GM18519 (cell line): ENCODE data around the gene RCN1.
"Not testable (repeated sequence)": the region's sequence is repeated elsewhere in the genome, so short reads cannot be mapped to it uniquely, and the experiment has no call there.

Experiments
- ATAC-seq: cut with Tn5 transposase; IDR thresholded peaks from one replicate; pipeline ENCODE4 v1.9.1; 2021; ENCODE audit warnings: mild to moderate bottlenecking, moderate library complexity; ENCODE audit not compliant: unreplicated experiment, low FRiP score

The RCN1 gene

GRCh38 chr11:32109592-32109991 is 18.7 kb downstream of the RCN1 start:
- no peak for ATAC-seq

GRCh38 chr11:32110795-32111194 is 19.9 kb downstream of the RCN1 start:
- no peak for ATAC-seq

GRCh38 chr11:32113200-32113919 is 22.5 kb downstream of the RCN1 start:
- no peak for ATAC-seq

- ATAC-seq, result no peak
Observed at GRCh38 chr11:32113920-32114203, 23.0 kb downstream of the RCN1 start.

GRCh38 chr11:32115446-32115845 is 24.6 kb downstream of the RCN1 start:
- no peak for ATAC-seq

DNA sequence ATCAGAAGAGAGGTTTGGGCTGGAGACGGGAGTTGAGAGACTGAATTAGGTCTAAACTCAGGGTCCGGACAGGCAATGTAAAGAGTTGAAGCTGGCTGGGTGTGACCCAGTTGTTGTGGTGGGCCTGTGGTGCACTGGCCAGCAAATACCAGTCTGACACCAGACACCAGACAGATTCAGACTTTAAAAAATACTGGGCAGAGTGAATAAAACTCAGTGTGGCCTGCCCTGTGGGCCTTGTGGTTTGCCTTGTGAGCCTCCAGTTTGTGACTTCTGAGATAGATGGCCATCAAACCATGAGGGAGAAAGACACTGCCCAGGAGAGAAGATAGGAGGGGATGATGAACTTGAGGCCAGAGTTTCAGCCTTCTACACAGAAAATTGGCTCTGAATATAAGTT is 25.8 kb downstream of the RCN1 start:
- ATAC-seq, result no peak

DNA sequence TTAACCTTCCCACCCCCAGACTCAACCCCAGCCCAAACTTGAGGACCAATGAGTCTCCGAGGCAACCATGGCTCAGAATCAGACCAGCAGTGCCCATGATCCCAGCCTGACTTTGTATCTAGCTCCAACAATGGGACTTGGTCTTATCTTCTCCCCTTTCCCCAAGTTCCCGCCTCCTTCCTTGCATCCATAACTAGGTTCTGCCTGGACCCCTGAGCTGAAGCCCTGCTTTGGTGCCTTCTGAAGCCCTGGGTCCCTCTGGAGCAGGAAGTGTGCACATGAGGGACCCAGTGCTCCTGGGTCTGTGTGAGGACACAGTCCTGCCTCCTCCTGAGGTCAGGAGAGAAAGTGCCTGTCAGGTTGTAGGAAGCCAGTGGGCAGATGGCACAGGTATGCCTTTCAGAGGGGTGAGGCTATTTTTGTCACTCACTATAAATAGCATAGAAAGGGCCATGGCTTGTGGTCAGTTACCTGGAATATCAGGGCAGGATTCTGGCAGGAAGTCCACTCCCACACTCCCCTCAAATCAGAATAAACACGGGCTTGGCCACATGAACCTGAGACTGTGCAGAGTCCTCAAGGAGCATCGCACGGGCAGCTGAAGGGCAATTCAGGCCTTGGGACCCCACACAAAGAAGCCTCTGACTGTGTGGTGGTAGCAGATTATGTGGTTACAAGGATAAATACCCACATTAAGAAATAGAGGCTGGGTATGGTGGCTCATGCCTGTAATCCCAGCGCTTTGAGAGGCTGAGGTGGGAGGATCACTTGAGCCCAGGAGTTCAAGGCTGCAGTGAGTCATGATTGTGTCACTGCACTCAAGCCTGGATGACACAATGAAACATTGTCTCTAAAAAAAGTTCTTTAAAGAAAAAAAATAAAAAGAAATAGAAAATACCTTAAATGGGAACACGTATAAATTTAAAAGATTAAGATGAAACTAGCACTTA is 27.4 kb downstream of the RCN1 start:
- no peak for ATAC-seq

DNA sequence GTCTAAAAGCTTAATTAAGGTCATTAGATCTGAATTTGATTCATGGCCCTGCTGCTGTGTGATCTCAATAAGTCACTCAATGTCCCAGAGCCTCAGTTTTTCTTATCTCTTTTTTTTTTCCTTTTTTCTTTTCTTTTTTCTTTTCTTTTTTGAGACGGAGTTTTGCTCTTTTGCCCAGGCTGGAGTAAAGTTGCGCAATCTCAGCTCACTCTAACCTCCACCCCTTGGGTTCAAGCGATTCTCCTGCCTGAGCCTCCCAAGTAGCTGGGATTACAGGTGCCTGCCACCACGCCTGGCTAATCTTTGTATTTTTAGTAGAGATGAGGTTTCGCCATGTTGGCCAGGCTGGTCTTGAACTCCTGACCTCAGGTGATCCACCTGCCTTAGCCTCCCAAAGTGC is 28.3 kb downstream of the RCN1 start:
- not testable (repeated sequence) for ATAC-seq

GRCh38 chr11:32121012-32121411 is 30.1 kb downstream of the RCN1 start:
- no peak for ATAC-seq

DNA sequence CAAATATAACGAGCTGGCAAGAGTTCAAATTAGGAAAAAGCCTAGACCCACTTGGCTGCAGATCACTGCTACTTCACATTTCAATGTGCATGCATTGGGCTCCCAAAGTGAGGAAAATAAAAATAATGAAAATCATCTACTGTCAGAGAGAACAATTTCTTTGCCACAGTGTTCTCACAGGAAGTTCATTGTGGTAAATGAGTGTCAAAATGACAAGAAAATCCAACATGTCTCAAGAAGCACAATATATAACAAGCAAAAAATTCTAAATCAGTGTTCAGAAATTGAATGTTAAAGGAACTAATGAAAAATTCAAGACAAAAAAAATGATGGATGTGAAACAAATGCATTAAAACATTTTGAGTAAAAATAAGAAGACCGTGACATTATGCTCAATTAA is 31.3 kb downstream of the RCN1 start:
- no peak for ATAC-seq

GRCh38 chr11:32131321-32131720 is 40.4 kb downstream of the RCN1 start:
- no peak for ATAC-seq

- ATAC-seq, result no peak
Observed at GRCh38 chr11:32136657-32137056, 45.8 kb downstream of the RCN1 start.

DNA sequence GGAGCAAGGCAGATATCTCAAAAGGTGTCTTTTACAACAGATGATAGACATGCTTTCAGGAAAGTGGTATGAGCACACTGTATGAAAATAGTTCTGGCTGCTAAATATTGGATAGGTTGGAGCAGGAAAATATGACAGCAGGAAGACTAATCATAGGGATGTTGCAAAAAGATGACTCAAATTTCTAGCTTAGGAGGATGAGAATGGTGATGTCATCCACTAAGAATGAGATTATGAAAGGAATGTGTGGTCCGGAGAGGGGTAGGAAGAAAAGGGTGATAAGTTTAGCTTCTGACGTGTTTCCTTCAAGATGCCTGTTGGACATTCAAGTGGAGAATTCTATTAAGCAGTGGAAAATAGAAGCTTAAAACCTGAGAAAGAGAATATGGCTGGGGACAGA is 46.4 kb downstream of the RCN1 start:
- no peak for ATAC-seq

DNA sequence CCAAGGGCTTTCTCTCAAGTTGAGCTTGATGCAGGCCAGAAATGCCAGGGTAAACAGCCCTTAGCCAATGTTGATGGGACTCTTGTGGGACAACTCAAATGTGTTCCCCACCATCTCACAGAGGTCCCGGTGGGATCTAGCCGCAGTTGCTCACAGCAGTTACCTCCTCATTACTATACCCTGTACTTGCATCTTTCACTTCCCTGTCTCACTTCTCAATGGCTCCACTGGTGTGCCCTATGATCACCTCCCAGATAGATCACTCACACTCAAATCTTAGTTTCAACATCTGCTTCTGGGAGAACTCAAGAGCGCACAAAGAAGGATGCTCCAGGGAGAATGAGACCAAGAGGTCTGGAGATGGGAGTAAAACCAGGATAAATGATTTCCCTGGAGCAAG is 47.0 kb downstream of the RCN1 start:
- ATAC-seq, result peak; percentile 64

- no peak for ATAC-seq
Observed at GRCh38 chr11:32138902-32139301, 48.0 kb downstream of the RCN1 start.

DNA sequence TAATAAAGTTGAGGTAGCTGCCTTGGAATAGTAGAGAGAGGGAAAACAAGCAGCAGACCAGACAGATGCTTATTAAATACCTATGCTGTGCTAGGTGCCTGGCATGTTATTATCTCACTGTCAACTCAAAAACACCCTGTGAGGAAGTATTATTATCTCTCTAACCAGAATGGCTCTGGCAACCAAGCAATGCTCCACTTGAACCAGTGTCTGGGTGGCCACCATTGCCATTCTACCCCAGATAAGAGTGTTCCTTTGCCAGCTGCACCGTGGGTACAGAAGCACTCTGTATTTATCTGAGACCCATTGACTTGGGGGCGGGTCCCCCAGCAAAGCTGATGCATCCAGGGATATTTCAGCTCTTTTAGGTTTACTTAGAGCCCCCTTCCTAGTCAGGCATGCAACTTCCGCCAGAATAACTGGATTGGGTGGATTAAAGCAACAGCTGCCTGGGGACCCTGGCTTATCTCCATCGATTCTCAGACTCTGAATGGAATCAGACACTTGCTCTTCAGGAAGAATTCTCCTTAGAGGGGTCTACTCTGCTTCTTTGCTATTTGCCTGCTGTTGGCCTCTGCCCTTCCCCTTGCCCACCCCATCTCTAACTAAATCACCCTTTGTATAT is 49.1 kb downstream of the RCN1 start:
- ATAC-seq, result no peak

GRCh38 chr11:32141745-32142546 is 51.1 kb downstream of the RCN1 start:
- ATAC-seq, result no peak

DNA sequence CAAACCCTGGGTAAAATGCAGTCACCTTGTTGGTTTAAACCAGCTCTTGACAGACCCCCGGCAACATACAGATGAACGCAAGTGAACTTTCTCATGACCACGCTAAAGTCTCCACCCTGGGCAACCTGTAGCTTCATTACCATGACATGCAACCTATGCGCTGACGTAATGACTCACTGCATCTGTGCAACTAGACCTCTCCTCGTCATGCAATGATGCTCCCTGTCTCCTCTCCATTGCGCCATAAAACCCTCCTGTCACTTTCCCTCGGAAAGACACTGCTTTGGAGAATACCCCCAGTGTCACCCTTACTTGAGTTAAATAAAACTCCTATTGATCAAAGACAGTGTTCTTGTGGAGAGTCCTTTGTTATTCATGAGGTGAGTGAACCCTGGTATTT is 52.5 kb downstream of the RCN1 start:
- ATAC-seq, result no peak

DNA sequence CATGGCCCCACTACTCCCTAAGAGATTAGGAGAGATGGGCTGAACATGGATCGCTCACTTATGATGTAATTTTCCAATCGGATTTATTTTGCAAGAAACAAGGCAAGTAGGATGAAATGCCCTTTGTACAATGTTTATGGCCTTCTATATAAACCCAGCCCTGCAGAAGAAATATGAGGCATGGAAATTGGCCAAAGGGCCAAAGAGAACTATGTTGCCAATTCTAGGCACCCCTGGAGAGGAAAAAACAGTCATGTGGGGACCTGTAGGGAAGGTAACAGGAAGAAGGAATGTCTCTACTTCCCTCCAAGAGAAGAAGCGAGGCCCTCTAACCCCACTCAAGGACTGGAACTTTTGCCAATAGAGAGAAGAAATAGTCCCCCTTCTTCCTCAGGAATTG is 54.4 kb downstream of the RCN1 start:
- no peak for ATAC-seq

DNA sequence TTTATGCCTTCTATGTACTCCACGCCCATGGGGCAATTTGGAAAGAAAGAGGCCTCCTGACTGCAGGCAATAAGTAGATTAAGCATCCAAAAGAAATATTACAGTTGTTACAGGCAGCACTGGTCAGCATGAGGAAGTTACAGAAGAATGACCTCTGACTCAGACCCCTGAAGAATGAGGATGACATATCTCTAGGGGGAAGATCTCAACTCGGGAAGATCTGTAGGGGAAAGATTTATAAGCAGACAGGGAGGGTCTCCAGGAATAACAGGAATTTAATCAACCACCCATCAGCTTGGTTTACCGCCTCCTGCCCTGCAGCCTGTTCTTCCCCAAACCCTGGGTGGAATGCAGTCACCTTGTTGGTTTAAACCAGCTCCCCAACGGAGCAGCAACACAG is 58.0 kb downstream of the RCN1 start:
- no peak for ATAC-seq

DNA sequence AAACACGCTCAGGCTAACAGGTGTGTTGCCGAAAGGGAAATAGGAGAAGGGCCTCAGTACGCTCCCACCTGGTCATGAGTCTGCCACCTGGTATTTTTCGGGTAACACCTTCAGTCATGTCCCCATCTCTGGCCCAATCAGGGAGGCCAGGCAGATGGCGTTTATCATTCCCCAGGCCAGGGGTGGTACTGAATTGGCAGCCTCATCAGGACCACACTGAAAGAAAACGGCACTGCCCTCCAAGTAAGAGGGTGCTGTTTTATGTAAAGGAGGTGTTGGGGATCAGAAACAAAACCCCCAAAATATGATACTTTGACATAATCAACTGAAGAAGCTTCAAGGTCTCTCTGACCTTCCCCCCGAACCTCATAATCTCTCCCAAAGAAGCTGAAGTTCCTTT is 58.9 kb downstream of the RCN1 start:
- ATAC-seq, result no peak
